Activated gamma-delta T cell treated with Interleukin-2 at 50 U/mL for 16 hours (primary cell): Measurements from ENCODE around the gene FOXJ3.
A peak's percentile ranks its signal among the peaks of the same experiment; 100 is the strongest.

Experiments used
- DNase-seq: peaks from one replicate; pipeline ENCODE4 v3.0.0-alpha.2; 2020

The FOXJ3 gene

GRCh38 chr1:42183210-42183956, 151.7 kb downstream of the FOXJ3 start:
- DNase-seq, result no peak

GRCh38 chr1:42181687-42182086, 153.3 kb downstream of the FOXJ3 start:
- DNase-seq, result no peak

GRCh38 chr1:42179900-42180329, 155.1 kb downstream of the FOXJ3 start:
- no peak for DNase-seq

DNA sequence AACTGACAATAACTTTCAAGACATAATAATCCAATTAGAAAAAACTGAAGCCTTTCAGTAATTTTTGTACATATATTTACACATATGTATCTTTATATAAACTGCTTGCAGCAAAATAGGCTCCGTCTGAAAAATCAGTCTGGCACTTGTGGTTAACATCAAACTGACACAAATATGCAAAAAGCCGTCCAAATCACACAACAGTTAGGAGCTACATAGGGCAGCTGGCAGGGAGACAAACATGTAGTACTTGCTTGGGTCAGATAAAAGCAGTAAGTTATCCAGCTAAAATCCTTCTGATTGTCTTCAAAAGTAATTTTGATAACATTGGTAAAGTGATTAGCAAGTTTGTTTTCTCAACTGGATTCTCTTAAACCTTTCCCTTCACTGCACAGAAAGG, 155.8 kb downstream of the FOXJ3 start:
- no peak for DNase-seq

DNA sequence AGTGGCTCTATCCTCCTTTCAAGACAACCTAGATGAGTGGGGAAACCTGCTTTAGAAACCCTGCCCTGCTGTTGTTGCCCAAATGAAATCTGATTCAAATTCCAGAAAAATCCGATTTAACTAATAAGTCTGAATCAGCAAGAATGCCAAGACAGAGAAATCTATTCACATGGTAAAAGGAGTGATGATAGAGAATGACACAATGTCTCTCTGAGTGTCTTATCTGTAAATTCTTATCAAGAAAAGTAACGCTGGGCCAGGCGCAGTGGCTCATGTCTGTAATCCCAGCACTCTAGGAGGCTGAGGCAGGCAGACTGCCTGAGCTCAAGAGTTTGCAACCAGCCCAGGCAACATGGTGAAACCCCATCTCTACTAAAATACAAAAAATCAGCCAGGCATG, 156.8 kb downstream of the FOXJ3 start:
- DNase-seq, result no peak

- DNase-seq, result no peak
Measured at GRCh38 chr1:42177541-42177981, 157.5 kb downstream of the FOXJ3 start.

- no peak for DNase-seq
Measured at GRCh38 chr1:42176902-42177519, 158.0 kb downstream of the FOXJ3 start.

DNA sequence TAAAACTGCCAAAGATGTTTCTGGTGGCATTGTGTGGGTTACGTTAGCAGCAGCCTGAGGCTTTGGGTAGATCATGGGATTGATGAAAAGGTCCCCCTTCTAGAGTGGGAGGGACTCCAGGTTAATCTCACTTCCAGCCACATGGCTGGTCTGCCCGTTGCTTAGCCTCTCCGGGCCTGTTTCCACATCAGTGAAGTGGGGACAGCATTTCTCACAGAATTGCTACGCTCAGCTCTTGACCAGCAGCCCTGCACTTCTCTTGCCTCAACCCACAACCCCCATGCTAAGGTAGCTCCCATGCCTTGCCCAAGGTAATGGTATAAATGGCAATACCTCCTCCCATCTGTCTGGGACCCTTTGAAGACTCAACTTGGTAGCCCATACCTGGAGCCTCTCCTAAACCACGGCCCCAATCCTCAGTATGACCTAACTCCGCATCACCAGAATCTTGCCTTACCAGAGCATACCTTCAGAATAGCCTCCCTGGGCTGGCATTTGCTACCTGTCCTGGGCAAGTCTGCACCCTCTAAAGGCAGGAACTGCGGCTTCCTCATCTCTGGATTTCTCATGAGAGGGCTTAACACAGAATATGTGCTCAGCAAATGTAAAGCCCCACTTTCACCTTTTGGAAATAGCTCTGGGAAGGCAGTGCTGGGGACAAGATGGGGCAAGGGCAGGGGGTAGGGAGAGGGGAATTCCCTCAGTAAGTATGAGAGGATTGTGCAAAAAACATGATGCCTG, 159.6 kb downstream of the FOXJ3 start:
- DNase-seq, result no peak

- no peak for DNase-seq
Measured at GRCh38 chr1:42173961-42174735, 160.9 kb downstream of the FOXJ3 start.

GRCh38 chr1:42173155-42173933, 161.7 kb downstream of the FOXJ3 start:
- peak; percentile 71 for DNase-seq

GRCh38 chr1:42172381-42173133, 162.5 kb downstream of the FOXJ3 start:
- DNase-seq, result no peak

DNA sequence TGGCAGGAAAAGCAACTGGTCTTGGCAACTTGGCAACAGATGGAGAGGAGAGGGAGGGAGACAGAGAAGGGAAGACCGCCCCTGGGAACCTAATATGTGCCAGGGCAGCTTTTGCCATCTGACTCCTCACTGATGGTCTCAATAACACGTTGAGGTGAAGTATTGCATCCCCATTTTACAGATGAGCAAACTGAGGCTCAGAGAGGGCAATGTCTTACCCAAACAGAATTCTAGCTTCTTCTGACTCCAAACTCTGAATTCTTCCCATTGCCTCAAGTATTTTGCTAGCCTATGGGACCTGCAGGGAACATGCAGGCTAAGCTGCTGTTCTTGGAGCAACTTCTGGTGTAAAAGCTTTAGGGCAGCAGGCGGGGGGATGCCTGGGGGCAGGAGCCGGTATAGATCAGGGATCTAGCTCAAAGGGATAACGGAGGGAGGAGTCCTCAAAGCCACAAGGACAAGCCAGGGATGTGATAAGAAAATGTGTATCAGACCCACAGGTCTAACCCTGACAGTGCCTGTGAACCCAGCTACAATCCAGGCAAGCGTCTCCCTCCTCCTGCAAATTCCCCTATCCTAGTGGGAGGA, 163.3 kb downstream of the FOXJ3 start:
- no peak for DNase-seq

GRCh38 chr1:42170779-42171621, 164.0 kb downstream of the FOXJ3 start:
- DNase-seq, result no peak

DNA sequence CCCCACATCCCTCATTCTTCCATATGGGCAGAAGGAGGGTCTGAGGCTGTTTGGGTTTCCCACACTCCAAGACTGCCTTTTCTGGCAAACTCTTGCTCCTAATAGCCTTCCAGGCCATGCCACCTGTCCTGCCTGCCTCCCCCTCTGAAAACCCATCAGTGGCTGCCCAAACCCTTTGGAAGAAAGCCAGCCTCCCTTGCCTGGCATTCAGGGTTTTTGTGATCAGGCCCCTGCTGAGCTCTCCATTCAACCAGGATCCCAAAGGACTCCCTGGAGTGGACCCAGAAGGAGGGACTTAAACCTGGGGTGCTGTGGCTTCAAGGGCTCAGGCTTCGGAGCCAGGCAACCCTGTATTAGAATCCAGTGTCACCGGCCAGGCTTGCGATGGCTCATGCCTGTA, 166.3 kb downstream of the FOXJ3 start:
- no peak for DNase-seq

- no peak for DNase-seq
Measured at GRCh38 chr1:42168391-42168670, 166.7 kb downstream of the FOXJ3 start.

DNA sequence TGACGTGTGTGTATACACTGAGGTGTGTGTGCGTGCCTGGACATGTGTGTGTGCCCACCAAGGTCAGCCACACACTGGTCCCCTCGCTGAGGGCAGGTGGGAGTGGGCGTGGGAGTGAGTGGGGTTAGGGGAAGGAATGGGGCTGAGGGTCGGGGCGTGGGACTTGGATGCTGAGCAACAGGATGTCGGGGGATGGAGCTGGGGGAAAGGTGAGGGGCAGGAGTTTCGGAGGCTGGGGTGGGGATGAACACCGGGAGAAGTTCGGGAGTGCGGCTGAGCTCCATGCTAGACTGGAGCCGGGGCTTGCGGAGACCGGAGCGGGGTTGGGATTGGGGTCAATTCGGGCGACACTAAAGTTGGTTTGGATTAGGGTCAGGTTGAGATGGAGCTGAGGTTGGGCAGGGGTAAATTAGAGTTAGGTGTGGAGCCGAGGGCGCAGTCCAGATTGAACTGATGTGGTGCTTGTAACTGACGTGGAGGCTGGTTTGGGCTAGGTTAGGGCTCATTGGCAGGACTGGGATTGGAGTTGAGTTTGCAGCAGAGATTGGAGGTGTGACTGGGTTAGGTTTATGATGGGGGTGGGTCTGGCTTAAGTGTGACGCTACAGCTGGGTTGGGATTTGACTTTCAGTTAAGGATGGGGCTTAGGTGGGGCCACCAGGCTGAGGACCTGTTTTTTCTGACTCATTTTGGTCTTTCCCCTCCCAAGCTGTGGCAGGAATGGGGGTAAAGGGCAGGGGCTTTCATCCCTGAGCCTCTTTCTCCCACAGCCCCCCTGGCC, 167.2 kb downstream of the FOXJ3 start:
- DNase-seq, result no peak

- DNase-seq, result no peak
Measured at GRCh38 chr1:42165511-42166210, 169.4 kb downstream of the FOXJ3 start.

DNA sequence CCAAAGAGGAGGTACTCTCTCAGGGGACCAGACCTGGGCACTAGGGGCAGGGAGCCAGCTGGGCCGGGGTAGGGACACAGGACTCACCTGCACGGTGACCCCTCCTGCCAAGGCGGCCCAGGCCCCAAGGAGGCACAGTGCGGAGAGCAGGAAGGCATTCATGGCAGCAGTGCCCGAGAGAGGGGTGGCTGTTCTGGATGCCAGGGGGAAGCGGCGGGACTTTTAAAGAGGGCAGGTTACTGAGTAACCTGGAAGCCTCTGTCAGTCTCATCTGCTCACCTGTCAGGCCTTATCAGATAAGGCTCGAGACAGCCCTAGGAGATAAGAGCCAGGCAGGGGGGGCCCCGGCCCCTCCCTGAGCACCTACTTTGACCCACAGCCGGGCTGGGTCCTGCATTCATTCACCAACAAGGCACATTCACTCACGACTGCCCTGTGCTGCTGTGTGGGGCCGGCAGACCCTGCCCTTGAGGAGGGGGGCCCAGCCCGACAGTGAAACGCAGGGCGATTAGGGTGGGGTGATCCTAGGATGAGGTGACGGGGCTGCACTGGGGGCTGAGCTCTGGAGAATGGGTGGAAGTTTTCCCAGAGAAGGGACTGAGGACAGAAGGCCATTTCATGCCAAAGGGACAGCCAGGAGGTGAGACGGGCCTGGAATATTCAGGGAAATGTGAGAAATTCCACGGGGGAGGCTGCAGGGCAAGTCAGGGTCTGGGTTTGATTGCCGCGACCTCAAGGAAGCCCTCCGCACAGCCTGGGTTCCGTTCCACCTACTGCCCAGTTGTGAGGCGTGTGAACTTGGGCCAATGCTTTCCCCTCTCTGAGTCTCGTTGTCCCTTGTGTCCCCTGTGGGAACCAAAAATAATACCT, 170.2 kb downstream of the FOXJ3 start, which contains the start of gene GUCA2A:
Gene GUCA2A, minus strand, starts transcription at position 195 of the 870 bp plus-strand sequence. Its CDS starts 33 bp downstream, at position 162.
- DNase-seq, result no peak
